ENCODE data around the gene IL17RE. TPM values are rescaled to one million over a fixed set of nuclear protein-coding genes. Genes with fewer than 3 reads are reported as not detected.
"Not testable (repeated sequence)": the region's sequence is repeated elsewhere in the genome, so short reads cannot be mapped to it uniquely, and the experiment has no call there.

Gene IL17RE
- total and polyA plus RNA-seq, 11 donors, result 0.65 to 6.9 (median 0.95) TPM

DNA sequence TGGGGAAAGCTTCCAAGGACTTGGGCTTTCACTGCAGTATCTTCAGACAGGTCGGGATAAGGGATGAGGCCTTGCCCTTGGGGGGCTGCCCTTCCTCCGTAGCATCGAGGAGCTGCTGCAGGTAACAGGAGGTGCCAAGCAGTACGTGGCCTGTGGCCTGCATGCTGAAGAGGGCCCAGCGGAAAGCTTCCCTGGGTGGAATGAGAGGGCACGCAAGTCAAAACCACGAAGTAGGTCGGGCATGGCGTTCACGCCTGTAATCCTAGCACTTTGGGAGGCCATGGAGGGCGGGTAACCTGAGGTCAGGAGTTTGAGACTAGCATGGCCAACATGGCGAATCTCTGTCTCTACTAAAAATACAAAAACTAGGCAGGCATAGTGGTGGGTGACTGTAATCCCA is 35.5 kb upstream of the IL17RE start:
- TF ChIP-seq POLR2A (IDR thresholded peaks at IDR 0.05), result no peak
- TF ChIP-seq, protein P1, sequence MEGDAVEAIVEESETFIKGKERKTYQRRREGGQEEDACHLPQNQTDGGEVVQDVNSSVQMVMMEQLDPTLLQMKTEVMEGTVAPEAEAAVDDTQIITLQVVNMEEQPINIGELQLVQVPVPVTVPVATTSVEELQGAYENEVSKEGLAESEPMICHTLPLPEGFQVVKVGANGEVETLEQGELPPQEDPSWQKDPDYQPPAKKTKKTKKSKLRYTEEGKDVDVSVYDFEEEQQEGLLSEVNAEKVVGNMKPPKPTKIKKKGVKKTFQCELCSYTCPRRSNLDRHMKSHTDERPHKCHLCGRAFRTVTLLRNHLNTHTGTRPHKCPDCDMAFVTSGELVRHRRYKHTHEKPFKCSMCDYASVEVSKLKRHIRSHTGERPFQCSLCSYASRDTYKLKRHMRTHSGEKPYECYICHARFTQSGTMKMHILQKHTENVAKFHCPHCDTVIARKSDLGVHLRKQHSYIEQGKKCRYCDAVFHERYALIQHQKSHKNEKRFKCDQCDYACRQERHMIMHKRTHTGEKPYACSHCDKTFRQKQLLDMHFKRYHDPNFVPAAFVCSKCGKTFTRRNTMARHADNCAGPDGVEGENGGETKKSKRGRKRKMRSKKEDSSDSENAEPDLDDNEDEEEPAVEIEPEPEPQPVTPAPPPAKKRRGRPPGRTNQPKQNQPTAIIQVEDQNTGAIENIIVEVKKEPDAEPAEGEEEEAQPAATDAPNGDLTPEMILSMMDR (IDR thresholded peaks at IDR 0.05), result no peak
- no peaks in the 10 kb centered on the region for H3K27me3 ChIP-seq
- DNase-seq, result no peak
- no peak for ATAC-seq
- no peaks in the 10 kb centered on the region for H3K36me3 ChIP-seq
- peak overlapping the region in 1 of 12 donors; percentile 87 for H3K27ac ChIP-seq
- intact Hi-C loops (cut with DNase I), result no loop called here
- no peaks in the 10 kb centered on the region for H3K9me3 ChIP-seq
- H3K4me1 ChIP-seq, result peaks cover 0 to 21% (median 9%) of the 10 kb centered on the region in 12 donors
- 88 to 96% (median 90%) methylated on average over 12 of the region's 12 CpGs for WGBS, 4 donors
- no peak overlapping the region for H3K4me3 ChIP-seq

DNA sequence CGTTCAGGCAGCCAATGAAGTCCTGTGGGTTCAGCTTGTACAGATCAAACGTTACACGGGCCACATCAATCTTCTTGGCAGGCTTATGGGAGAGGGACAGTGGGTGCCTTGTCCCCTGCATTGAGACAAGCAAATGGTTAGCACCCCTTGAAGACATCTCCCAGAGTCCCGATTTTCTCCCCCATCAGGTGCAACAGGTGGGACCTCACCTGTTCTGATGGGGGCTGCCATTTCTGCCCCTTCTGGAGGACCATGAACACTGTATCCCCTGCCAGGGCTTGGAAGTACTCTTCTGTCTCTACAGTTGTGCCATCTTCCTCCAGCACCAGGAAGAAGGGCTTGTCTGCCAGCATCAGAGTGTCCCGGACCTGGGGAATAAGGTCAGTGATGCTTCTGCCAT is 32.7 kb upstream of the IL17RE start:
- H3K9me3 ChIP-seq, result no peaks in the 10 kb centered on the region
- no peaks in the 10 kb centered on the region for H3K36me3 ChIP-seq
- DNase-seq (no peak), ATAC-seq (no peak)
- WGBS, 4 donors, result 73 to 90% (median 80%) methylated on average over 4 to 5 of the region's 5 CpGs
- no peak overlapping the region for H3K27ac ChIP-seq
- intact Hi-C loops (cut with DNase I), result no loop called here
- H3K4me1 ChIP-seq, result peaks cover 0 to 3% (median 0%) of the 10 kb centered on the region in 12 donors
- TF ChIP-seq POLR2A (IDR thresholded peaks at IDR 0.05), result no peak
- TF ChIP-seq, protein P1 (IDR thresholded peaks at IDR 0.05), result no peak
- H3K27me3 ChIP-seq, result no peaks in the 10 kb centered on the region
- H3K4me3 ChIP-seq, result no peak overlapping the region

DNA sequence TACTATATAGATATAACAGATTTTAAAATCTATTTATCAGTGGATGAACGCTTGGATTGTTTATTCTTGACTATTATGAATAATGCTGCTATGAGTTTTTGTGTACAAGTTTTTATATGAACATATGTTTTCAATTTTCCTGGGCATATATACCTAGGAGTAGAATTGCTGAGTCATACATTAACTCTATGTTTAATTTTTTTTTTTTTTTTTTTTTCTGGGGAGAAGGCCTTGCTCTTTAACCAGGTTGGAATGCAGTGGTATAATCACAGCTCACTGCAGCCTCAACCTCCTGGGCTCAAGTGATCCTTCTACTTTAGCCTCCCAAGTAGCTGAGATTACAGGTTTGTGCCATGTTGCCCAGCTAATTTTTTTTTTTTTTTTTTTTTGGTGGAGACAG is 31.7 kb upstream of the IL17RE start:
- ATAC-seq (no peak), DNase-seq (no peak)
- Histone ChIP-seq H3K36me3 (no peaks in the 10 kb centered on the region), H3K4me3 (no peak overlapping the region), H3K27ac (no peak overlapping the region), H3K27me3 (no peaks in the 10 kb centered on the region), H3K4me1 (no peaks in the 10 kb centered on the region), H3K9me3 (no peaks in the 10 kb centered on the region)
- TF ChIP-seq, protein P1 (IDR thresholded peaks at IDR 0.05), result no peak
- no peak for TF ChIP-seq POLR2A (IDR thresholded peaks at IDR 0.05)
- WGBS, 4 donors, result 37 to 98% (median 48%) methylated on average over 1 of the region's 1 CpG
- intact Hi-C loops (cut with DNase I), result no loop called here

DNA sequence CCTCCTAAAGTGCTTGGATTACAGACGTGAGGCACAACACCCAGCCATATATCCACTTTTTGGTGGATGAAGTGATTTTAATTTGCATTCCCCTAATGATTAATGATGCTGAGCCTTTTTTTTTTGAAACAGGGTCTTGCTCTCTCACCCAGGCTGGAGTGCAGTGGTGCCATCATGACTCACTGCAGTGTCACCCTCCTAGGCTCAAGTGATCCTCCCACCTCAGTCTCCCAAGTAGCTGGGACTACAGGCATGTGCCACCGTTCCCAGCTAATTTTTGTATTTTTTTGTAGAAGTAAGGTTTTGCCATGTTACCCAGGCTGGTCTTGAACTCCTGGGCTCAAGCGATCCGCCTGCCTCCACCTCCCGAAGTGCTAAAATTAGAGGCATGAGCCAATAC is 30.6 kb upstream of the IL17RE start:
- H3K4me1 ChIP-seq; H3K27me3 ChIP-seq; intact Hi-C loops (cut with DNase I); H3K9me3 ChIP-seq; H3K4me3 ChIP-seq; H3K36me3 ChIP-seq; H3K27ac ChIP-seq; DNase-seq; ATAC-seq: not testable (repeated sequence)
- WGBS, 4 donors, result 92 to 98% (median 96%) methylated on average over 5 of the region's 5 CpGs

DNA sequence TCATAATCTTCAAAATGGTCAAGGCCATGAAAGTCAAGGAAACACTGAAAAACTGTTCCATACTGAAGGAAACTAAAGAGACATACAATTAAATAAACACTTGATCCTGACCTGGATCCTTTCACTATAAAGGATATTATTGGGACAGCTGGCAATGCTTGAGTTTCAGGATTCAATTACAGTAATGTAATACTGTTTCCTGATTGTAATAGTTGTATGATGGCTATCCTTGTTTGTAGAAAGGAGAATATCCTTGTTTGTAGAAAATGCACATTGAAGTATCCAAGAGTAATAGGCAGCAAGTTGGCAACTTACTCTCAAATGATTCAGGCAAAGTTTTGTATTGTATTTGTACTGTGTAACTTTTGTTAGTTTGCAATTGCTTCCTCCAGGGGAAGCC is 27.2 kb upstream of the IL17RE start:
- TF ChIP-seq, protein P1 (IDR thresholded peaks at IDR 0.05), result no peak
- TF ChIP-seq POLR2A (IDR thresholded peaks at IDR 0.05), result no peak
- intact Hi-C loops (cut with DNase I), result no loop called here
- ATAC-seq, result no peak

DNA sequence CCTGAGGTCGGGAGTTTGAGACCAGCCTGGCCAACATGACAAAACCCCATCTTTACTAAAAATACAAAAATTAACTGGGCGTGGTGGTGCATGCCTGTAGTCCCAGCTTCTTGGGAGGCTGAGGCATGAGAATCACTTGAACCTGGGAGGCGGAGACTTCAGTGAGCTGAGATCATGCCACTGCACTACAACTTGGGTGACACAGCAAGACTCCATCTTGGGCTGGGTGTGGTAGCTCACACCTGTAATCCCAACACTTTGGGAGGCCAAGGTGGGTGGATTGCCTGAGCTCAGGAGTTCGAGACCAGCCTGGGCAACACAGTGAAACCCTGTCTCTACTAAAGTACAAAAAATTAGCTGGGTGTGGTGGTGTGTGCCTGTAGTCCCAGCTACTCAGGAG is 26.4 kb upstream of the IL17RE start:
- H3K36me3 ChIP-seq; intact Hi-C loops (cut with DNase I): not testable (repeated sequence)

More for the DNA sequence above, 27.2 kb upstream of the IL17RE start:
- Histone ChIP-seq H3K27ac (no peak overlapping the region), H3K36me3 (no peaks in the 10 kb centered on the region), H3K4me1 (no peaks in the 10 kb centered on the region), H3K9me3 (no peaks in the 10 kb centered on the region), H3K27me3 (no peaks in the 10 kb centered on the region), H3K4me3 (no peak overlapping the region)
- no peak for DNase-seq

More for the DNA sequence above, 26.4 kb upstream of the IL17RE start:
- H3K27me3 ChIP-seq, H3K4me1 ChIP-seq, H3K9me3 ChIP-seq, H3K4me3 ChIP-seq, ATAC-seq, DNase-seq, H3K27ac ChIP-seq: not testable (repeated sequence)
- WGBS, 4 donors, result 81 to 90% (median 85%) methylated on average over 4 of the region's 4 CpGs
